Activated B cell treated with CpG ODN at 0.5 μM for 24 hours (primary cell): Measurements from ENCODE around the gene RAX2. TPM values are rescaled to one million over a fixed set of nuclear protein-coding genes. Genes with fewer than 3 reads are reported as not detected.

Source experiments
- ATAC-seq: fragments of 200-7000 bp; cut with Tn5 transposase; one replicate; pipeline ENCODE4 v1.10.0; 2021; ENCODE audit warnings: low read depth, mild to moderate bottlenecking, moderate library complexity
- CTCF ChIA-PET: fragments of 350-600 bp; sonication (Branson Sonifier 250); formaldehyde crosslinking; loops from one replicate; lab custom pipeline; 2021; ENCODE audit warnings: antibody characterized with exemption; lab: Charles Lee
- POLR2A ChIA-PET: fragments of 350-600 bp; sonication (Branson Sonifier 250); formaldehyde crosslinking; loops from one replicate; lab custom pipeline; 2021; ENCODE audit warnings: antibody characterized with exemption; lab: Charles Lee
- DNase-seq: peaks from one replicate; pipeline ENCODE4 v3.0.0; 2022
- H3K27ac Mint-ChIP-seq: one replicate; pipeline ENCODE4 v1.8.0; 2020; ENCODE audit warnings: mixed read lengths
- H3K27me3 Mint-ChIP-seq: one replicate; pipeline ENCODE4 v1.8.0; 2021; ENCODE audit warnings: mixed read lengths
- H3K36me3 Mint-ChIP-seq: one replicate; pipeline ENCODE4 v1.8.0; 2021; ENCODE audit warnings: low read depth, mixed read lengths
- H3K4me1 Mint-ChIP-seq: one replicate; pipeline ENCODE4 v1.8.0; 2021; ENCODE audit warnings: mixed read lengths
- H3K4me3 Mint-ChIP-seq: one replicate; pipeline ENCODE4 v1.8.0; 2020; ENCODE audit warnings: mild to moderate bottlenecking, mixed read lengths
- H3K9me3 Mint-ChIP-seq: one replicate; pipeline ENCODE4 v1.8.0; 2020; ENCODE audit warnings: mixed read lengths
- CTCF ChIP-seq: fragments of 200-600 bp; IDR thresholded peaks from one replicate; pipeline ENCODE4 v1.8.0; 2022; ENCODE audit warnings: antibody characterized with exemption, mild to moderate bottlenecking
- intact Hi-C: fragments of 100-400 bp; cut with micrococcal nuclease; formaldehyde crosslinking; loops from one replicate; pipeline ENCODE4 v1.15.1; 2024
- total RNA-seq: library from RNA; stranded (reverse); gene quantifications from 2 replicates; pipeline ENCODE4 v1.2.3, GENCODE V29; 2022

Gene RAX2
- total RNA-seq, 1 donor from 2014 or later = not detected

- ChIA-PET POLR2A (no interaction called here), CTCF (no interaction called here)
- Mint-ChIP-seq H3K27ac (no peak overlapping the region), H3K27me3 (peaks cover 10% of the 10 kb centered on the region), H3K36me3 (no peaks in the 10 kb centered on the region), H3K4me3 (no peak overlapping the region), H3K9me3 (no peaks in the 10 kb centered on the region), H3K4me1 (peaks cover 9% of the 10 kb centered on the region)
- intact Hi-C loops = no loop called here
- ATAC-seq (no peak), DNase-seq (no peak)
- TF ChIP-seq CTCF = no peak
Measured at GRCh38 chr19:3725640-3726310, 46.3 kb downstream of the RAX2 start.

DNA sequence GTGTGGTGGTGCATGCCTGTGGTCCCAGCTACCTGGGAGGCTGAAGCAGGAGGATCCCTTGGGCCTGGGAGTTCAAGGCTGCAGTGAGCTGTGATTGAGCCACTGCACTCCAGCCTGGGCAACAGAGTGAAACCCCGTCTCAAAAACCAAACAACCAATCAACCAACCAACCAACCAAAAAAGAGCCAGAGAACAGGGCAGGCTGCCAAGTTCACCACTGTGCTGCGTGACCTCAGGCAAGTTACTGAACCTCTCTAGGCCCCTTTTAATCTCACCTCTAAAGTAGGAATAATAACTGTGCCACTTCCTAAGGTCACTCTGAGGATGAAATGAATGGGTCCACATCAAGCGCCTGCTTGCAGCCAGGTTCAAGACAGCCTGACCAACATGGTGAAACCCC lies 46.9 kb downstream of the RAX2 start:
- peaks cover 9% of the 10 kb centered on the region for H3K4me1 Mint-ChIP-seq
- DNase-seq (no peak), ATAC-seq (no peak)
- H3K9me3 Mint-ChIP-seq = no peaks in the 10 kb centered on the region
- TF ChIP-seq CTCF = no peak
- H3K4me3 Mint-ChIP-seq = no peak overlapping the region
- H3K36me3 Mint-ChIP-seq = no peaks in the 10 kb centered on the region
- CTCF ChIA-PET = no interaction called here
- no peak overlapping the region for H3K27ac Mint-ChIP-seq
- intact Hi-C loops = no loop called here
- POLR2A ChIA-PET = no interaction called here
- peaks cover 10% of the 10 kb centered on the region for H3K27me3 Mint-ChIP-seq

GRCh38 chr19:3723883-3724282 lies 48.1 kb downstream of the RAX2 start:
- CTCF ChIA-PET = no interaction called here
- H3K9me3 Mint-ChIP-seq = no peaks in the 10 kb centered on the region
- peaks cover 12% of the 10 kb centered on the region for H3K4me1 Mint-ChIP-seq
- H3K36me3 Mint-ChIP-seq = no peaks in the 10 kb centered on the region
- no peak overlapping the region for H3K27ac Mint-ChIP-seq
- intact Hi-C loops = loop anchor here (5.0 kb wide), 1 partner anchor 88 kb away; no protein-coding TSS in a partner anchor
- H3K4me3 Mint-ChIP-seq = no peak overlapping the region
- ATAC-seq = no peak
- H3K27me3 Mint-ChIP-seq = peaks cover 14% of the 10 kb centered on the region
- POLR2A ChIA-PET = no interaction called here
- TF ChIP-seq CTCF = no peak
- no peak for DNase-seq

- DNase-seq = no peak
- intact Hi-C loops = loop anchor here (5.0 kb wide), 1 partner anchor 89 kb away; no protein-coding TSS in a partner anchor
- peaks cover 14% of the 10 kb centered on the region for H3K27me3 Mint-ChIP-seq
- TF ChIP-seq CTCF = no peak
- H3K4me1 Mint-ChIP-seq = peaks cover 12% of the 10 kb centered on the region
- ChIA-PET POLR2A (no interaction called here), CTCF (no interaction called here)
- H3K9me3 Mint-ChIP-seq = no peaks in the 10 kb centered on the region
- no peaks in the 10 kb centered on the region for H3K36me3 Mint-ChIP-seq
- no peak overlapping the region for H3K4me3 Mint-ChIP-seq
- H3K27ac Mint-ChIP-seq = no peak overlapping the region
- ATAC-seq = no peak
Measured at GRCh38 chr19:3723110-3723488, 48.9 kb downstream of the RAX2 start.

GRCh38 chr19:3722443-3723109 lies 49.5 kb downstream of the RAX2 start:
- no peak for ATAC-seq
- H3K9me3 Mint-ChIP-seq = no peaks in the 10 kb centered on the region
- no peak for DNase-seq
- H3K4me1 Mint-ChIP-seq = peaks cover 12% of the 10 kb centered on the region
- H3K36me3 Mint-ChIP-seq = no peaks in the 10 kb centered on the region
- POLR2A ChIA-PET = interaction anchor here (0.7 kb wide), 1 partner anchor 93 kb away, joined by 12 read pairs; no protein-coding TSS in a partner anchor
- peaks cover 14% of the 10 kb centered on the region for H3K27me3 Mint-ChIP-seq
- no peak for TF ChIP-seq CTCF
- peak overlapping the region; percentile 50 for H3K4me3 Mint-ChIP-seq
- intact Hi-C loops = loop anchor here (5.0 kb wide), 1 partner anchor 90 kb away; no protein-coding TSS in a partner anchor
- H3K27ac Mint-ChIP-seq = no peak overlapping the region
- CTCF ChIA-PET = interaction anchor here (1.0 kb wide), 1 partner anchor 96 kb away, joined by 3 read pairs; no protein-coding TSS in a partner anchor
